Subcutaneous adipose tissue (tissue), 4 donors: ENCODE data around the gene CSH2. TPM values are rescaled to one million over a fixed set of nuclear protein-coding genes. Genes with fewer than 3 reads are reported as not detected.

Source experiments
- CTCF ChIP-seq: fragments of 450-650 bp; IDR thresholded peaks from one replicate; pipeline ENCODE4 v1.5.1; 2016; ENCODE audit warnings: low read depth, mild to moderate bottlenecking, control low read depth, antibody characterized with exemption, moderate library complexity
- total RNA-seq, 4 donors: library from RNA; depleted of rRNA; stranded (reverse); fragments of >200 nt; gene quantifications; one replicate each; pipeline ENCODE4 v1.1.0, GENCODE V29; 2016

Gene CSH2
- total RNA-seq, 4 donors from 2014 or later = not detected

DNA sequence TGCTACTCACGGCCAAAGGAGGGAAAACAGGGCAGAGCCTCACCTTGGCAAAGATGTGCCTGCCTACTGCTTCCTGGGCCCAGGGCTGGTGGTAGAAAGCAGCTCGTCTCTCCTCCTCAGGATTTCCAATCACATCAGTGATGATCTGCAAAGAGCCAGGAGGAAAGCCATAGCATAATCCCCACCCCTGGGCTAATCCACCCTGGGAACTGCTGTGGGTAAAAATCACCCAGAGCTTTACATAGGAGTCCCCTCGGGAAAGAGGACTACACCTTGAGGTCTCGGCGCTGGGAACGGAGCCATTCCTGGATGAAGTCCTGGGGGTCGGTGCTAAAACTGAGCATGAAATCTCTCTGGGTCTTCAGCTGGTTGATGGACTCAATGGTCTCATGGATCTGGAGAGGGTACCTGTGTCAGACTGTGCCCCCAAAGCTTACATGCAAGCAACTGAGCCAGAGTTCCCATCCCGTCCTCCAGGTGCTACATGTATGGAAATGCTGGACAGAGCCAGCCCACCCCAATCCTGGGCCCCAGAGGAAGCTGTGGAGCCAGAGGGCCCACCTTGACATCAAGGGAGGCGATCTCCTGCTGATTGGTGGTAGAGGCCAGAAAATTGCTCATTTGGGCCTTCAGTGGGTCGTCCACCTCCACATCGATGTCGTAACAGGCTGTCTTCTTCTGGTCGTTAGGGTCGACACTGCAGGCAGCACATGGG lies 40.3 kb downstream of the CSH2 start:
- TF ChIP-seq CTCF = no peak

DNA sequence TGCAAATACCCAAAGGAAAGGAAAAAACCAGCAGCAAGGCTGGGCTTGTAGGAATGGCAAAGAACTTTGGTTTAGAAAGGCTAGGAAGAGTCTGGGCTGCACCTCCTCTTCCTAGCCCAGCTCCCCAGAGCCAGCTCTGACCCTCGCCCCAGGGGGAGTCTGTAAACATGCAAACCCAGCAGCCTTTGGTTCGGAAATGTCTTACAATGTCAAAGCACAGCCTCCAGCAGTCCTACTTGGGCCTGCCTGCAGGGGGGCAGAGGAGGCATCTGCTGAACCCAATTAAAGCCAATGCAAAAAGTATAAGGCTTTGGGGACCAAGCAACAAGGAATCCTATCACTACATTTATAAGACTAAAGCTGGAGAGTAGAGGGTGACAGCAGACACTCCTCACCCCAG lies 41.0 kb downstream of the CSH2 start:
- TF ChIP-seq CTCF = no peak

DNA sequence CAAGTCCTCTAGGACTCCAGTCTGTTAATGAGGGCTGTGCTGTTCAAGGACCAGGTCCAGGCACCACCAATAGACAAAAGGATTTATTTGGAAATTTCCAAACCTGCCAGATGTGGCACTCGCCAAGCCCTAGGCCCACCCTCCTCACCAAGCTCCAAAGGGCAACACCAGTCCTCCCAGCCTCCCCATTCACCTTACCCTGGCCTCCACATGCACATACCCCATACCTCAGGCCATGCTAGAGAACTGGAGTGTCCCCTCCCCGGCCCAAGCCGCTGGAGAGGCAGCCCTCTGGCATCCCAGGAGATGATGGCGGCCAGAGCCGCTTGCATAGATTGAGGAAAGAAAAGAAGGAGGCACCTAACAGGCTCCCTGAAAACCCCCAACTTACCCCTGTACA lies 41.5 kb downstream of the CSH2 start:
- TF ChIP-seq CTCF = no peak

DNA sequence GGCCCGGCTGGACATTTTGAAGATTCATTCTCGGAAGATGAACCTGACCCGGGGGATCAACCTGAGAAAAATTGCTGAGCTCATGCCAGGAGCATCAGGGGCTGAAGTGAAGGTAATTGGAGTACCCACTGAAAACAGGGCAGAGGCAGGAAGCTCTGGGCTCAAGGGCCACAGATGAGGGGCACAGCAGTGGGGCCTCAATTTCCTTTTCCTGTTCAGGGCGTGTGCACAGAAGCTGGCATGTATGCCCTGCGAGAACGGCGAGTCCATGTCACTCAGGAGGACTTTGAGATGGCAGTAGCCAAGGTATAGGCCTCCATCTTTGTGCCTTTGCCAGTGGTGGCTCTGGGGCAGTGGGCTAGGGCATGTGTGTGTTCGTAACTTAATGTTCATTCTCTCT lies 42.0 kb downstream of the CSH2 start:
- TF ChIP-seq CTCF = no peak

DNA sequence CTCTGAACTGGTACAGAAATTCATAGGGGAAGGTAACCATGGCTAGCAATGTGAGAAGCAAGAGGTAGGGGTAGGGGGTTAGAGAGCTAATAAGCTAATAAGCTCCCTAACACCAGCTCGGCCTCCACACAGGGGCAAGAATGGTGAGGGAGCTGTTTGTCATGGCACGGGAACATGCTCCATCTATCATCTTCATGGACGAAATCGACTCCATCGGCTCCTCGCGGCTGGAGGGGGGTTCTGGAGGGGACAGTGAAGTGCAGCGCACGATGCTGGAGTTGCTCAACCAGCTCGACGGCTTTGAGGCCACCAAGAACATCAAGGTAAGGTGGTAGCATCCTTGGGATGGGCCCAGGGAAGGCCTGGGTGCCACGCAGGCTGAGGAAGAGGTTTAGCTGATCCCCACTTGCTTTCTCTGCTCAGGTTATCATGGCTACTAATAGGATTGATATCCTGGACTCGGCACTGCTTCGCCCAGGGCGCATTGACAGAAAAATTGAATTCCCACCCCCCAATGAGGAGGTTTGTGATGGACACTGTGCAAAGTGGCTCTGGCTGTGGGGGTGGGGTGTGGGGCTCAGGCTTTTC lies 42.5 kb downstream of the CSH2 start:
- TF ChIP-seq CTCF = no peak

GRCh38 chr17:63830278-63830677 lies 43.2 kb downstream of the CSH2 start:
- TF ChIP-seq CTCF = no peak

DNA sequence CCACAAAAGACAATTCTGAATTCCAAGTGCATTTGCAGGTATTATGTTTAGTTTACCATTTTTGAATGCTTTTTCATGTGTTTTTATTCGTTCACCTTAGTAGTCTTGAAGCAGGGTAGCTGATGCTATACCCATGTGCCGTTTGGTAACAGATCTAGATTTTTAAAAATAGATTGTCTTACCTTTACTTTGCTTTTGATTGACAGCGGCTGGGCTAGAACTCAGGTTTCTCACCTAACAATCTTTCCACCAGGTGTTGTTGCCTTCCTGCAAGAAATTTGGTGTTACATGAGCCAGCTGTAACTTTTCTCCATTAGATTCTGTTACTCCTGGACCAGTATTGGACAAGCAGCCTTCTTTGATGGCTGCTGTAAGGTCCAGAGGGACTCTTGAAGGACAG lies 44.5 kb downstream of the CSH2 start:
- TF ChIP-seq CTCF = no peak
